ENCODE measurements around the gene GAMT. TPM values are rescaled to one million over a fixed set of nuclear protein-coding genes. Genes with fewer than 3 reads are reported as not detected.
A peak's percentile ranks its signal among the peaks of the same experiment; 100 is the strongest.

The GAMT gene
- total and polyA plus RNA-seq, 2 of the 13 experiments (the other 11 are each of a cell fraction or from before 2014, with no cell fraction given), result 115 to 124 TPM

GRCh38 chr19:1445185-1445931, 44.0 kb upstream of the GAMT start:
- ATAC-seq (peak; percentile 84), FAIRE-seq (no peak), DNase-seq (ENCODE audit: low spot score) (peak; percentile 37)
- 3% methylated on average over 27 of the region's 70 CpGs for WGBS (ENCODE audit: low lambda C conversion rate)
- H4K20me1 ChIP-seq (ENCODE audit: insufficient read depth, low read length), result peaks cover 29% of the 10 kb centered on the region; the same call in 1 of the 2 replicates
- intact Hi-C loops (cut with micrococcal nuclease; ENCODE audit: unreplicated experiment) (no loop called here), in situ Hi-C loops (cut with HindIII; ENCODE audit: extremely low pct_ligation_motif_present, low pct_unique_long_range_greater_than_20kb) (no loop called here)
- H3K9ac ChIP-seq (ENCODE audit: insufficient read depth, low read depth, low read length), result peak overlapping the region; percentile 47
- ChIA-PET POLR2A (interaction anchor here (0.6 to 3.1 kb wide), 8 partner anchors 8 to 176 kb away, joined by 3 to 9 read pairs (median 3); partner anchors contain the start of genes CIRBP and REEP6), CTCF (ENCODE audit: low intra/inter-chr PET ratio, low total read pairs) (interaction anchor here (0.9 kb wide), 1 partner anchor 68 kb away, joined by 8 read pairs; the partner anchor contains the start of gene ADAMTSL5)
- H3K4me2 ChIP-seq (ENCODE audit: low read depth, low read length), result peak overlapping the region; percentile 92
- peaks cover 30% of the 10 kb centered on the region for H3K4me1 ChIP-seq (ENCODE audit: insufficient read depth, low read length)
- BruUV-seq (replicated peaks), result no TSS peak
- no peaks in the 10 kb centered on the region for H3K9me3 ChIP-seq (ENCODE audit: low read length)
- no peak overlapping the region for H3K27ac ChIP-seq (ENCODE audit: extremely low read length, insufficient read depth, low read length)
- H2AFZ ChIP-seq (ENCODE audit: low read length), result no peak overlapping the region
- peaks cover 9% of the 10 kb centered on the region for H3K79me2 ChIP-seq (ENCODE audit: insufficient read depth, low read length)
- peaks cover 10 to 22% of the 10 kb centered on the region in 2 experiments; a peak in 4 of 5 replicates for H3K36me3 ChIP-seq (replicated peaks in 1 of 2; ENCODE audit: control insufficient read depth in 1 of 2, insufficient read depth in 2 of 2, low read length in 2 of 2)
- peaks cover 4 to 38% of the 10 kb centered on the region in 2 experiments for H3K27me3 ChIP-seq (ENCODE audit: control insufficient read depth in 1 of 2, insufficient read depth in 2 of 2, low read length in 2 of 2)
- H3K4me3 ChIP-seq (replicated peaks in 1 of 3; ENCODE audit: insufficient read depth in 1 of 3, low read depth in 2 of 3, low read length in 3 of 3), result peak overlapping the region; percentile 59 to 78 (median 64); a peak in 5 of 6 replicates
- no peak for TF ChIP-seq RELA (CRISPR knock-in tag; IDR thresholded peaks at IDR 0.05)
- TF ChIP-seq SNRNP70 (IDR thresholded peaks at IDR 0.05; ENCODE audit: low read depth, low read length), result no peak
- TF ChIP-seq ZNF232 (CRISPR knock-in tag; IDR thresholded peaks at IDR 0.05; ENCODE audit: borderline replicate concordance), result no peak
- TF ChIP-seq CHCHD3 (CRISPR knock-in tag; IDR thresholded peaks at IDR 0.05), result no peak
- no peak; the same call in 1 of the 2 replicates for TF ChIP-seq NCOA2 (CRISPR knock-in tag; IDR thresholded peaks at IDR 0.05)
- TF ChIP-seq NCOA1 (CRISPR knock-in tag; IDR thresholded peaks at IDR 0.05), result no peak
- no peak for TF ChIP-seq HCFC1 (IDR thresholded peaks at IDR 0.05; ENCODE audit: low read depth, low read length)
- TF ChIP-seq PAX8 (CRISPR knock-in tag; IDR thresholded peaks at IDR 0.05; ENCODE audit: borderline replicate concordance), result no peak
- TF ChIP-seq ZNF724P (CRISPR knock-in tag; IDR thresholded peaks at IDR 0.05; ENCODE audit: borderline replicate concordance), result no peak
- no peak for TF ChIP-seq ESRRA (CRISPR knock-in tag; IDR thresholded peaks at IDR 0.05; ENCODE audit: low read depth)
- TF ChIP-seq ZNF770 (CRISPR knock-in tag; IDR thresholded peaks at IDR 0.05), result no peak; the same call in 1 of the 2 replicates
- TF ChIP-seq, protein P1, sequence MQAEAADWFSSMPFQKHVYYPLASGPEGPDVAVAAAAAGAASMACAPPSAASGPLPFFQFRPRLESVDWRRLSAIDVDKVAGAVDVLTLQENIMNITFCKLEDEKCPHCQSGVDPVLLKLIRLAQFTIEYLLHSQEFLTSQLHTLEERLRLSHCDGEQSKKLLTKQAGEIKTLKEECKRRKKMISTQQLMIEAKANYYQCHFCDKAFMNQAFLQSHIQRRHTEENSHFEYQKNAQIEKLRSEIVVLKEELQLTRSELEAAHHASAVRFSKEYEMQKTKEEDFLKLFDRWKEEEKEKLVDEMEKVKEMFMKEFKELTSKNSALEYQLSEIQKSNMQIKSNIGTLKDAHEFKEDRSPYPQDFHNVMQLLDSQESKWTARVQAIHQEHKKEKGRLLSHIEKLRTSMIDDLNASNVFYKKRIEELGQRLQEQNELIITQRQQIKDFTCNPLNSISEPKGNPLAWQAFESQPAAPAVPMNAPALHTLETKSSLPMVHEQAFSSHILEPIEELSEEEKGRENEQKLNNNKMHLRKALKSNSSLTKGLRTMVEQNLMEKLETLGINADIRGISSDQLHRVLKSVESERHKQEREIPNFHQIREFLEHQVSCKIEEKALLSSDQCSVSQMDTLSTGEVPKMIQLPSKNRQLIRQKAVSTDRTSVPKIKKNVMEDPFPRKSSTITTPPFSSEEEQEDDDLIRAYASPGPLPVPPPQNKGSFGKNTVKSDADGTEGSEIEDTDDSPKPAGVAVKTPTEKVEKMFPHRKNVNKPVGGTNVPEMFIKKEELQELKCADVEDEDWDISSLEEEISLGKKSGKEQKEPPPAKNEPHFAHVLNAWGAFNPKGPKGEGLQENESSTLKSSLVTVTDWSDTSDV (CRISPR knock-in tag; IDR thresholded peaks at IDR 0.05), result 0 out of 2 replicates have a peak, but pooled peaks have one; percentile 6
- TF ChIP-seq, protein P2, sequence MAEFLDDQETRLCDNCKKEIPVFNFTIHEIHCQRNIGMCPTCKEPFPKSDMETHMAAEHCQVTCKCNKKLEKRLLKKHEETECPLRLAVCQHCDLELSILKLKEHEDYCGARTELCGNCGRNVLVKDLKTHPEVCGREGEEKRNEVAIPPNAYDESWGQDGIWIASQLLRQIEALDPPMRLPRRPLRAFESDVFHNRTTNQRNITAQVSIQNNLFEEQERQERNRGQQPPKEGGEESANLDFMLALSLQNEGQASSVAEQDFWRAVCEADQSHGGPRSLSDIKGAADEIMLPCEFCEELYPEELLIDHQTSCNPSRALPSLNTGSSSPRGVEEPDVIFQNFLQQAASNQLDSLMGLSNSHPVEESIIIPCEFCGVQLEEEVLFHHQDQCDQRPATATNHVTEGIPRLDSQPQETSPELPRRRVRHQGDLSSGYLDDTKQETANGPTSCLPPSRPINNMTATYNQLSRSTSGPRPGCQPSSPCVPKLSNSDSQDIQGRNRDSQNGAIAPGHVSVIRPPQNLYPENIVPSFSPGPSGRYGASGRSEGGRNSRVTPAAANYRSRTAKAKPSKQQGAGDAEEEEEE (CRISPR knock-in tag; IDR thresholded peaks at IDR 0.05; ENCODE audit: borderline replicate concordance), result no peak
- TF ChIP-seq ZNF446 (CRISPR knock-in tag; IDR thresholded peaks at IDR 0.05), result no peak
- TF ChIP-seq ISX (CRISPR knock-in tag; conservative IDR thresholded peaks at IDR 0.05), result no peak
- no peak for TF ChIP-seq WIZ (CRISPR knock-in tag; IDR thresholded peaks at IDR 0.05)
- peak; percentile 79 for TF ChIP-seq RAD21 (CRISPR knock-in tag; IDR thresholded peaks at IDR 0.05)
- TF ChIP-seq ZNF556 (CRISPR knock-in tag; IDR thresholded peaks at IDR 0.05; ENCODE audit: borderline replicate concordance), result peak; percentile 69; the same call in 1 of the 2 replicates

All from HepG2 (cell line).